AML-193 (cell line): ENCODE data around the gene RAPGEF1.

ENCODE experiments used
- DNase-seq, 2 experiments: peaks; one replicate each; lab custom pipeline; 2025; lab: John Stamatoyannopoulos, UW

RAPGEF1 gene

DNA sequence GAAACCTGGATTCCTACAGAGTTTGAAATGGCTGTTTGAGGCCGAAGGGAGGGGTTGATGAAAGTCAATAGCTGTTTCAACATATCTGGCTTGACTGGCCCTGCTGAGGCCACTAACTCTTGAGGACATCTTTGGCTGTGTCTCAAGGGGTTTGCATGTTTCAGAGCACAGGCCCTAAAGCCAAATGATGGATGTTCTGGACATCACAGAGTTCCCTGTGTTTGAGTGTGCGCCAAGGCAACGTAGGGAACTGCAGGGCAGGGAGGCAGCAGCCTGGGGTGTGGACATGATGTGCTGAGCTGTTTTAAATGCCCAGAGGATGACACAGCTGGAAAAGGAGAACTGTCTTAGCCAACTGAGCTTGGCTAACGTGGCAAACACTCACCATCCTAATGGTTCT, 89.6 kb downstream of the RAPGEF1 start:
- peak; percentile 32 to 39 for DNase-seq

DNA sequence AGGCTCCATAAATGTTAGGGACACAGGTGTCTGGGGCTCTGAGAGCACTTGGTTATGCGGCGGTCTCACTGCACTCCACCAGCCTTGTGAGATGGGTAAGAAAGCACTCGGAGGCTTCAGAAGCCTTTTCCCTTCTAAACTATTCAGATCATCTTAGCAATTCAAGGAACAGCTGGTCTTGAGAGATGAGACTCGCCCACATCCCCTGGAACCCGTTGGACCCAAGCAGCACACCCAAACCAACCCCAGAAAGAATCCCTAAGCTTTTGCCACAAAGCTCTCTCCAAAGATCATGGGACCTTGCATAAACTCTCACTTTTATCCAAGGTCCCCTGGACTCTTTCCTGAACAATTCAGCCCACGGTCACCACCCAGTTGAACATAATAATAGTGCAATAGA, 90.2 kb downstream of the RAPGEF1 start:
- DNase-seq: no peak

DNA sequence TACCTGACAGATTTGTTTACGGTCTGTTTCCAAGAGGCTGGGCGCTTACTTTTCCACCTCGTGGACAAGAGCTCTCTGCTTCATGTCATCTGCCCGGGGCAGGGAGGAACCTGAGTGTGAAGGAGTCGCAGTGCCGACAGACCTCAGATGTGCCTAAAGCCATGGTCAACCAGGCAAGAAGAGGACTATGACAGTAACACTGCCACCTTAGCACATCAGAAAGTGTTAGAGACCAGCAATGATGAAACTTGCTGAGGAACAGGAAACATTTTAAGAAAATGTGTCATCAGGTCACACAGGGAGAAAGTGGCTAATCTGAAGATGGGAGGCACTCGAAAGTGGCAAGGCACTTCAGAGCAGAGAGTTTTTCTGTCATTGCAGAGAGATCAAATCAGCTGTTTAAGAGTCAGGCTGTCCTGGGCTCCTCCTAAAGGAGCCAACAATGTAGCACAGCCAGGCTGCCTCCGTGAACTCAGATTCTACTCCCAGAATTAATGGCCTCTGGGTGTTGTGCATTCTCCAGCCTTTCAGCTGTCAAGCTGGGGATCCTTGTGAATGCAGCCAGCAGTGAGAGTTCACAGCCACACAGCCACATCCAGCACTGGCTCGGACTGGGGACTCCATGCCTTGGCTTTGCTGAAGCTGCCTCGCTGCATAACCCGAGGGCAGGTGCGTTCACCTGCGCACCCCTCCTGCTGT, 94.6 kb downstream of the RAPGEF1 start:
- DNase-seq: peak; percentile 8 to 13

DNA sequence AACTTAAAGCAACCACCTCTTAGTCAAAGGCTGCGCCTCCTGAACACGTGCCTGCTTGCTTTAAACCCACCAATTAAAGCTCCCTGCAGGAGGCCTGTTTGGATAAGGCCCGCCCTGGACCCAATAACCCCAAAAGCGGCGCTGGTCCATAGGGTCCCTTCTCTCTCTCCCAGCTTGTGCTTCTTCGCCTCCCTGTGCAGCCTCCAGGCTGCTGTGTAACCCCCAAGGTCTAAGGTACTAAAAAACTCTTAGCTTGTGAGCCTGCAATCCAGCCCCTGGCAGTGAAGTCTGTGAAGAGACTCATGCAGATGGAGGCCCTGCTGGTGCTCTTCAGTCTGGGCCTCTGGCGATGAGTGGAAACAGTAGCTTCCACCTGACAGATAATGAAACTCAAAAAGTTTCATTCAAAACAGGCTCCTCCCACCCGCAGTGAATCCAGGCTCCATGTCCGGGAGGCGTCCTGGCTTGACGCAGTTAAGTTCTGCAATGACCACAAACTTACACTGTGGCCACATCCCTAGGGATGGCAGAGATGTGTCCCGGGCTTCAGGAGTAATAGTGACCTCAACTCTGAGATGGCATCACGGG, 97.3 kb downstream of the RAPGEF1 start:
- DNase-seq: no peak

DNA sequence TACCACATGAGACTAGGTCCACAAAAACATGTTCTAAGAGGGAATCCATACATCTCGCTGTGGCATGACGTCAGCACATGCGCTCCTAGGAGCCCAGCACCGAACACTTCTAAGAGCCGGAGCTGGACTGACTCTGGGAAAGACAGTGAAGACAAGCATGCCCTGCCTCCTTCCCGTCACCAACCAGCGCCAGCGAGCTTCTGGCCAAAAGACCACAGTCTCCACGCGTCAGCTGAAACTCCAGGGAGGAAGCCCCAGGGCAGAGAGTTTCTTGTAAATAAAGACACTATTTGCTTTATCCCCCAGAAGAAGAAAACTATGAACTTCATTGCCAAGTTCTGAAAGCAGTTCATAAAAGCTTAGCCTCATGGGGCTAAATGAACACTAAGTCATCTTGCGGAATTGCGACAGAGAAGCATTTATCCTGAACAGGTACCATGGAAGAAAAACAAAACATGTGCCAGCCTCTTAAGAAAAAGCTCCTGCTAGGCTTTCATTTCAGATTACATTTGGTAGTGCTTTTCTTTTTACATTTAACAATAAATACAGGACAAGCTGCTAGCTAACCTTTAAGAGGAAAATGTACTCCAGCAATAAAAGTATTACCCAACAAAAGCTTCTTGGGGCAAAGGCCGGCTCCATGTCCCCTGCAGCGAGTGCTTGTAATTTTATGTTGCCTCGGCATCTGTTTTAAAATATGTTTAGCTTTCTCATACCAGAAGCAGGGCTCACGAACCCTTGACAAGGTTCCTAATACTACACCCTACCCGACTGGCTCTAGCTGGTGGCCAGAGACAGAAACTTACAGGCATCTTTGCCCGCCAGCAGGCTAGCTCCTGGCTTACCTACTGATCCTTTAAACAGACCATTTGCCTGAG, 98.0 kb downstream of the RAPGEF1 start:
- DNase-seq: no peak

DNA sequence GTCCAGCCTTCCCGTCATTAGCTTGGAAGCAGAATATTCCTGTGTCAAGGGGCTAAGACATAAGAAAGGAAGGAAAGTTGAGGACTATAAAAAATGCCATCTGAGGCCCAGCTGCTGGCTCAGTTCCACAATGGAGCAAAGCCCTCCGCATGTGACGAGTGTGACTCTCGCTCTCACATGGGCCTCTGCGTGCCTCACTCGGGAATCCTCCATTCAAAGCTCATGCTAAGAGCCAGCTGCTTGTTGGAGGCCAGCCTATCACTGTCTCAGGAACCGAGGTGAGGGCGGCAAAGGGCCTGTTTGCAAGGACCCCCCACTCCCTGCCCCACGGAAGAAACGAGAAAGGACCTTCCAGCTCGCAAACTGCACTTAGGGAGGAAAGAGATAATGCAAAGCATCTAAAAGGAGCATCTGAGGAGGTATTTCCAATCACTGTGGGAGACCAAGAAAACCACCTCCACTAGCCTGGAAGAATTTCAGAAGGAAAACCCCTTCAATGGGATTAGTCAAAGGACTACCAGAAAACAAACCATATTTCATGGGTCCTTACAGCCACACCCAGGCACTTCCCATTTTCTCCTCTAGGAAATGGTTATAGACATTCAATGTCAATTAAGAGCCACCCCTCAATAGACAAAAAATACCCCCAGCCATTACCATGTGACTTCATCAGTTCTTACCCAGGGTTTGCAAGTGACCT, 99.3 kb downstream of the RAPGEF1 start:
- no peak for DNase-seq

DNA sequence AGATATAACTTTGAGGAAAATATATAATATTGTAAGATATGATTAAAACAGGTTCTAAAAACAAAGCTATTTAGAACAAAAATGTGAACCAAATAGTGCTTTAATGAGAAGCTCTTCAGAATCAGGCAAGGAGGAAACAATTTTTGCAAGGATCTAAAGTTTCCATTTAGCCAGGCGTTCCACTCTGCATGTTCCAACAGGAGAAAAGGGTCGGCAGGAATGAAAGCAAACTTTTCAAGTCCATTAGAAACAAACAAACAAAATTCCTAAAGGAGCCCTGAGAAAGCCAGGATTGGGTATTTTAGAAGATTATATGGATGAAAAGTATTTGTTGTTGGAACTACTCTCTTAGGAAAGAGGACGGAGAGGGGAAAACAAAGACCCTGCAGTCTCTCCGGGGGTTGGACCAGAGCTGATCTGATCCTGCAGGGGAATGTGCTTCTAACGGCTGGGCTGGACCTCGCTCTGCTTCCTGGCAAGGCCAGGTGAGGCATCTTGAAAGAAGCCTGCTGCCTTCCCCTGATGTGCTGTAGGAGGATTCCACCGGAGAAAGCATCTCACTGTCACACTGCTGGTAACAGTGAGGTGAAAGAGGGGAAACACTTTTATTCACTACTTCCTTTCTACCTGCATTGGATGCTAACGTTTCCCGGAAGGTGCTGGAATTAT, 100.0 kb downstream of the RAPGEF1 start:
- no peak for DNase-seq

DNA sequence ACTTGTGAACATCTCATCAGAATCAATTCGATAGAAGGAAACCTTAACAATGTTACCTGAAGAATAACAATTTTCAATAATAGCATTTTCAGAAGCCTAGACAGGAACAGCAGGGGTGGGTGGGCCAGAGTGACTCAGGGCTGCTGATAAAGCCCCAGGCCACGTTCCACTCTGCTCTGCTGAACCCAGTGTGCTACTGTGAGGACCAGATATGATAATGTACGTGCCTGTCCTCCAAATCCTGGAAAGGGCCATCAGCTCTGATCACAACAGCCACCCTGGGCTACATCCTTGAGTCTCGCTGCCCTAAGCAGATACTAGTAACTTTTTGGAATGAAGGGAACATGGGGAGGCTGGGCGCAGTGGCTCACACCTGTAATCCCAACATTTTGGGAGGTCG, 103.3 kb downstream of the RAPGEF1 start:
- no peak for DNase-seq

DNA sequence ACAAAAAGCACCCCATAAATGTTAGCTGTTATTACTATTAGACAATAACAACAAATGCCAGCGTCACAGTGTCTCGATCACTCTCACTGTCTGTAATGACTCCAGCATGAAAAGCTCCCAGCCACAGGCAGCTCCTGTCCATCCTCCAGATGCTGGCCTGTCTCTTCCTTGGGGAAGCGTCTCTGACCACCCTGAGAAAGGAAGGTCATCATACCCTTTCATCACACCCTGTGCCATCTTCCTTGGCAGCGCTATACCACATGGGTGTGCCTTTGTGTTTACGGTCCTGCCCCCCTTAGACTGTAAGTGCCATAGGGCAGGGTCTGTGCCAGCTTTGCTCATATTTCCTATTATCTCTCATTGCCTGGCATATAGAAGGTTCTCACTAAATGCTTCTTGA, 104.0 kb downstream of the RAPGEF1 start:
- DNase-seq: no peak

DNA sequence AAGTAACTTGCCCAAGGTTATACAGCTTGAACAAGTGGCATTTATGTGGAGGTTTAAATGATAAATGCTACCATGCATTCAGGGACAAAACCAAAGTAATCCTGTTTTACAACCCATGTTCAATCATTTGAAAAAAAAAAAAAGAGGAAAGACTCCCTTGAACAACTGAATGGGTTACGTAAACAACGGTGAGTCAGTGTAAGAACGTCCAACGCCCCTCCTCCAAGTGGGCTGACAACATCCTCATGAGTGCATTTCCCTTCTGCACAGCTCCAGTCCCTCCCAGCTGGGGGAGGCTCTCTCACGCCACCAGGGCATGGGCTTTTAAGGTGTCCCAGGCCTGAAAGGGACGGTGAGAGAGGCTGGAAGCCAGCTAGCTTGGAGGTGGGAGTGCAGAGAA, 104.6 kb downstream of the RAPGEF1 start:
- peak; percentile 94 to 95 for DNase-seq

DNA sequence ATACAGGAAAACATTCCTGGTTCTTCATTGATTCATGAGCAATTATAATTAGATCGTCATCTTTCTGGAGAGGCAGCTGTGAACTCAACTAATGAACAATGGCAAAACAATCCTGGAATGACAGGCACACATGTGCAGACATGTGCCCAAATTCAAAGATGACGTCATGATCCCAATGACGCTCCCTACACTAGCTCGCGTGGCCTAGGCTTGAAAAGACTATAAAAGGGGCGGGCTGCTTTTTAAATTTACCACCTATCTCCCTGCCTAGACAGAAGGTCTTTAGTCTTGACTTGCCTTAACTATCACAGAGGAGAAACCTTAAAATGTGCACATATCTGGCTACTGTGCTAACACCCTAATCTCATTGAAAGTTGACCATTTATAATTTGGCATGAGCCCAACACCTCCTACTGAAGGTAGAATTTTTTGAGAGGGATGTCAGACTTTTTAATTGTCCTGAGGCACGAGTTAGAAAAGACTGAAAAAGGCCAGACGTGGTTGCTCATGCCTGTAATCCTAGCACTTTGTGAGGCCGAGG, 106.3 kb downstream of the RAPGEF1 start:
- DNase-seq: no peak

DNA sequence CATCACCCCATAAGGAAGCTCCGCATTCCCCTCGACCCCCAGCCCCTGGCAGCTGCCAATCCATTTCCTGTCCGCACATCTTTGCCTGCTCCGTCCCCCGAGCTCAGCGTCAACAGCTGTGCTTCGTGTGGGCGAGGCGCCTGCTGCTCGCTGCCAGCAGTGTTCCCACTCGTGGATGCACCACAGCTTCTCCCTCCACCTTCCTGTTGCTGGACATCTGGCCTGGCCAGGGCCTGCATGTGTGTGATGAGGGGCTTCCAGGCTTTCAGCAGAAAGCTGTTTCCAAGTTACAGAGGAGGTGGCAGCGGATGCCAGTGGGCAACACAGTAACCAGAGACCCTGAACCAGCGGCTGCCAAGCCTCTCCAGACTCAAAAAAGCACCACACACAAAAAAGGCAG, 108.6 kb downstream of the RAPGEF1 start:
- no peak for DNase-seq

DNA sequence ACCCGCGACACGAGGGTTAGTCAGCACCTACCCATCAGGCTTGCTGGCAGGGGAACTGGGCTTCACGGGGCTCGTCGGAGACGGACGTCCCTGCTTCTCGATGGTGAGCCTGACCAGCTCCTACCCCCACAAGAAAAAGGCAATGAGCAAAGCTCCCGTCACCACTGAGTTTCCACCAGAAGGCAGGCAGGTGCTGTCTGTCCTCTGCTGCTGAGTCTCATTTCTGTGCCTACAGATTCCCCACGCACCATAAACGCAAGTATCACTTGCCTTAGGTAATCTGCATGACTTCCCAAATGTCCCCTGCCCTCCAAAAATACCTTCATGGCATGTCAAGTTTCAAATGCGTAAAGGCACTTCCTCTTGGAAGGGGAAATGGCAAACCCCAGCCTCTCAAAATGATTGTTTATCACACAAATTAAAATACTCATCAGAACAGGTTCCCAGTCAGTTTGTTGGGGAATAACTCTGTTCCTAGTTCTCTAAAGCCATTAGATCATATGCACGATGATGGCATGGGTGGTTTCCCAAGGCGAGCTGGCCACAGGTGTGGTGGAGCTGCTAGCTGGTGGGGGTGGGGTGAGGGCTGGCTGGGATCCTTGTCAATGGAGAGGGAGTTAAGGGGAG, 109.6 kb downstream of the RAPGEF1 start:
- DNase-seq: no peak

DNA sequence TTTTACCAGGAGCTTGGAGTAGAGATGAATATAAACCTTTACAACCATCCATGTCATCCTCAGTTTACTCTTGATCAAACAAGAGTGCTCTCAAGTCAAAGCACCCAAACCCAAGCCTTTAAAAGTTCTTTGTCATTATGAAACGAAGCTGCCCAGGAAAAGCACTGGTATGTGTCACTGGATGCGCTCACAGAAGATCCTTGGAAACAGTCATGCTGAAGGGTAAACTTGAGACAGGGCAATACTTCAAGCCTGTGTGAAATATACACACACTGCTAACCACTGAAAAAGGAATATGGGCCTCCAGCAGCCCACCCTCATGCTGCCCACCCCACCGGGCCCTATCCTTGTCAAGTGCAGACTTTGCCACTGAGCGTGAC, 110.1 kb downstream of the RAPGEF1 start:
- DNase-seq: no peak

DNA sequence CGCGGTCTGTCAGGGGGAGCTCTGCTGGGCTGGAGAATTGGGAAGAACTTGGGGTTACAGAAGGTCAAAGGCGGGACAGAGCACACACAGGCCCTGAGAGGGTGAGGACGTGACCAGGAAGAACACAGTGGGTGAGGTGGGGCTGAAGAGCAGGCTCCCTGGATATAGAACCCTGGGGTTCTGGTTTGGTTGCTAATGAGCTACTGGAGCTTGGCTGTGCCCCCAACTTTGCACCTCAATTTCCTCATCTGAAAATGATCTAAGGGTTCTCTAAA, 110.7 kb downstream of the RAPGEF1 start:
- no peak for DNase-seq

DNA sequence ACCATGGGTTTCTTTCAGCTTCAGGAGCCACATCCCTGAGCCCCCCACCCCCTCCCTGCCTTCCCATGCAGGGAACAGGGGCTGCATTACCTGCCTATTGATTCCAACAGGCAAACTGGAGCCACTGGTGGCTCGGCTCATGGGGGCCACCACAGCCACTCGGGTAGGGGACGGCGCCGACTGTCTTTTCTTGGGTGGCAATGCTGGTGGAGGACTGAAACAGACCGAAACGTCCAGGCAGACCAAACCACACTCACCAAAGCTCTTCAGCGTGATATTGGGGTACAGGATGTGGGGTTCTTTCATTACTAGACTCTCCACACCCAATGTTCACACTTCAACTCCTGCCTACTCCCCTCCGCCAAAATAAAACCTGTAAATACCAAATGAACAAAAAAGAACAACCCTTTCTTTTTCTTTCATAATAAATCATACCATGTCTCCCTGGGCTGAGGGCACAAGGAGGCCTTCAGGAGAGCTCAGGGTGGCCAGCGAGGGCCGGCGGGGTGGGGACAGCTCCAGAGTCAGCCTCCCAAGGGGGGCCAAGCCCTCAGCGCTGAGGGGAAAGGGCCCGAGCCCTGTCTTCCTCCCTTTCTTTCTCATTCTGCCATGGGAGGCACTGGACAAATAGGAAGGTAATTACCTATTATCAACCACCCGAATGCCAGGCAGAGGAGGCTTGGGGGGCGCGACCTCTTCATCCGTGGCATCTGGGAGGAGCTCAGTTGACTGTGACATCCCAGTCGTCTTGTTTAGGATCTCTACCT, 111.2 kb downstream of the RAPGEF1 start:
- DNase-seq: no peak

DNA sequence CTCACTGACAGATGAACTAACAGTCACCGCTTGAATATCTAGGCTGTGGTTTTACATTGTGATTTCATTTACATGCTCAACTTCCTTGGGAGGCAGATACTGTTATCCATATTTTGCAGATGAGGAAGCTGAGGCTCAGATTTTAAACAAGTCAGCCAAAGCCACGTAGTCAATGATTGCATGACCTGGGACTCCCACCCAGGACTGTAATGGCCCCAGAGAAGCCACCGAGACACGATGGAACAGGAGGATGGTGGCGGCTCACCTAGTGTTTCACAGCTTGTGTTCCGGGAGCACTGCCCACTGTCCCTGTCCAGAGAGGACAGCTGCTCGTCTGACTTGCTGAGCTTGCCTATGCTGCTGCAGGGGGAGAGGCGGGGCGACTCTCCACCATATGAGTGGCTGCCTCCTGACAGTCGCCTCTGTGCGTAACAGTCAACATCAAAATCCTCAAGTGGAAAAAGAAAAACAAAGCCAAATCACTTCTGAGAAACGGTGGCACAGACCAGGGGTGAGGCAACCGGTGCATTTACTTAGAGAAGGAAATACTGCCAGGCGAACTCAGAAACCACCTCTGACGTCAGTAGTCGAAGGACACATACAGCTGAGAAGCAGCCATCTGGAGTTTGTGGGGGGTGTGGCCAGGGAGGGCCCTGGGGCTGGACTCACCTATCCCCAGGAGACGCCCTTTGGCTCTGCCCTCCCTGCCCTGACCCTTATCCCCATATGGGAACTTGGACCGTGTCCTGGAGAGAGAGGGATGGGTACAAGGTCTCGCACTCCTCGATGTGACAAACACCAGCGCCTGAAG, 112.0 kb downstream of the RAPGEF1 start:
- no peak for DNase-seq

DNA sequence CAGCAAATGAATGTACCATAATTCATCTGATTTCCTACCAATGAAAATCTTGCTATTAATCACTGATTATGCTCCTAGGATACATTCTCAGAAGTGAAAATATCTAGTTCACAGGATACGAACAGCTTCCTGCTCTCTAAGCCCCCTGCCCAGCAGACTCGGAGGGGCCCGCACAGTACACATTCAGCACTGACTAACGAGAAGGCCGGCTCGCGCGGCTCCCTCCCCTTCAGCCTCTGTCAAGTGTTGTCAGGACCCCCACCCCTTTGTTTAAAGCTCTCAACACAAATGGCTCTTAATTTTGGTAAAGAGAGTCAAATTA, 112.6 kb downstream of the RAPGEF1 start:
- DNase-seq: no peak

DNA sequence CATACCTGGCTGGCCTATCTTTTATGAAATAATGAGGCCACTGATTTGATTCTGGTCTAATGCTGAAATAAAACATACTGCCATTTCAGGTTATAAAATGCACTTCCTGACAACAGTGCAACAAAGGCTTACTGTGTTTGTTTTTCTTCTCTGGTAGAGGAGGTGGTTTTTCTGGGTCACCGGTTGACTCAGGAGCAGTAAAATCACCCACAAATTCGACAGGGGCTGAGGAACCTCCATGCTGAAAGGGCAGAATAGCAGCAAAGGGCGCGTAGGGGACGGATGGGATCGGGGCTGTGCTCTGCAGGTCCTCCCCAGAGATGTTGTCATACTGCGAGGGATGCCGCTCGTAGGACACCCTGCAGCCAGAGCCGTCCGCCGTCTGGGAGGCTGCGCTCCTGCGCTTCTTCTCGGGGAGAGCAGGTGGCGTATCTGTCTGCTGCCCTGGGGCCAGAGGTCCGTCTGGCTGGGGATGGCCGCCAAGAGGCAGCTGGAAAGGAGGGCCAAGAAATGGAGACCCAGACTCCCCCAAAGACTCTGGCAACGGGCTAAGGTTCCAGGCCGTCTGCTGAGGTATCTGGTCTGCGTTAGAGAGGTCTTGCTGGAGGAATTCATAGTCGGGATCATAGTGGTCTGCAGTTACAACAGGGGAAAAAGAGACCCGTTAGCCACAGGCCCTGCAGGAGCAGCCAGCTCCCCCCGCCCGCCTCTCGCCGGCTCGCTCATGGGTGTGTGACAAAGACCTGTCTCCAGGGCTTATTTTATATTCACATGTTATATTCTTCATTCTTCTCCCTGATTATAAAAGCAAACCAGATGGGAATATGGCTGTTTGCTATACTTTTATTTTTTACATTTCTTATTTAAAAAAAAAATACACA, 113.8 kb downstream of the RAPGEF1 start:
- DNase-seq: no peak
